Activated CD4-positive, alpha-beta T cell treated with anti-CD3 and anti-CD28 coated beads, Interleukin-2, Interleukin-4, amounts not matched to agents 100 ng/mL and 50 ng/mL, durations not matched to agents 16 hours and 8 hours (primary cell): ENCODE data around the gene SMIM28.

ENCODE experiments used
- DNase-seq: peaks from one replicate; pipeline ENCODE4 v3.0.0-alpha.2; 2020; ENCODE audit warnings: low spot score

Gene SMIM28

GRCh38 chr6:138430361-138431145, 52.8 kb downstream of the SMIM28 start:
- no peak for DNase-seq

DNA sequence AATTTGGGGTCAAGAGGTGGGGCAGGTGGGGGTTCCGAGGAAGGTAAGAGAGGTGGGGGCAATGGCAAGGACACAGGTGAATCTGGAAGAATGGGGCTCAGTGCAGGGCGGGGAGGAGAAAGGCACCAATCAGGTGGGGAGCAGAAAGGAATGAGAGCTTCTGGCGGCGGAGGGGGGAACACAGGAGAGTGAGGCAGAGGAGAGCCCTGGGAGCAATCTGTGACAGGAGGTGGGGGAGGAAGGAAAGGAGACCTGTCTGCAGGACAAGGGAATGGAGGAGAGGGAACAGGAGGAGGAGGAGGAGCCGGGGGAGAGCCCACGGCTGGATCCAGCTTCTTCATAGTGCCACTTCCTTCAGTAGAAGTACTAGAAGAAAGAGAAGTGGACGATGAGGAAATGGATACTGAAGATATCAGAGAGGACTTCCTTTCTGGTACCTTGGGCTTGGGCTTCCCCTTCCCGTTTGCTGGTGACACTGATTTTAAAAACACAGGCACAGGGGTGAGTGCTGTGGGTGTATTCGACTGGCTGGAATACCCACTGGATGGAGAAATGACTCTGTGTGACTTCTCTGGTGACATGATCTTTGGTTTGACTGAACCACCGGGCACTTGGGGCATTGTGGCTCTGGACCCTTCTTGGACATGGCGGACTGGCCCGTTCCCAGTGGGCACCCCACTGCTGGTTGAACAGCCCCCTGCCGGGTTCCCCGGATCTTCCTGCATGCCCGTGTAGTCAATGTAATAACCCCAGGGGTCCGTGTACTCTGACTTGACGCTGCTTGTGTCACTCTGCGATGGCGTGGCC, 53.8 kb downstream of the SMIM28 start:
- no peak for DNase-seq

DNA sequence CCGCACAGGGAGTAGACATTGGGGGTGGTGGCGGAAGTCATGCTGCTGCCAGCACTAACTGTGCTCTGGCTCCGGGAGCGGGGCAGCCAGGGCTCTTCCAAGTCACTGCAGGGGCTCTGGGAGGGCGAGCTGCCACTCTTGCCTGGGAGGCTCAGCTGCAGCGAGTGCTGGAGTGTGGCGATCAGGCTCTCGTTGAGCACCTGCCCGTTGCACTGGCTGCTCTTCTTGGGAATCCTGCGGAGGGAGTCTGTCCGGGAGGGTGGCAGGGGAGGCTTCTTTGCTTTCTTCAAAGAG, 54.3 kb downstream of the SMIM28 start:
- no peak for DNase-seq
